ENCODE data around the gene GDPD4.
A peak's percentile ranks its signal among the peaks of the same experiment; 100 is the strongest.

Gene GDPD4

GRCh38 chr11:77204754-77205466 is 96.6 kb downstream of the GDPD4 start:
- DNase-seq, result no peak
- POLR2A ChIA-PET, result no interaction called here
- 96% methylated on average over 9 of the region's 12 CpGs for WGBS (ENCODE audit: insufficient coverage)
- H3K9me3 ChIP-seq (ENCODE audit: control extremely low read depth in 1 of 5, control insufficient read depth in 4 of 5, insufficient read depth in 2 of 5, low read depth in 1 of 5, low read length in 4 of 5), result no peaks in the 10 kb centered on the region
- CTCF ChIA-PET, result interaction anchor here (1.1 to 2.6 kb wide), 3 partner anchors 10 to 343 kb away, joined by 3 to 11 read pairs (median 4); no protein-coding TSS in a partner anchor
- H3K36me3 ChIP-seq (ENCODE audit: control insufficient read depth in 4 of 4, insufficient read depth in 4 of 4, low read length in 3 of 4), result no peaks in the 10 kb centered on the region
- H3K27me3 ChIP-seq (replicated peaks in 2 of 5; ENCODE audit: control insufficient read depth in 4 of 5, insufficient read depth in 5 of 5, low read length in 4 of 5), result peaks cover 0 to 2% (median 0%) of the 10 kb centered on the region in 5 experiments
- no peak overlapping the region for H3K4me3 ChIP-seq (ENCODE audit: control insufficient read depth in 1 of 7, extremely low read depth in 1 of 7, insufficient read depth in 4 of 7, low read depth in 2 of 7, low read length in 6 of 7)
- no peak overlapping the region for H3K27ac ChIP-seq (ENCODE audit: insufficient read depth in 1 of 2, low read depth in 1 of 2, low read length in 2 of 2, poor library complexity in 1 of 2, severe bottlenecking in 2 of 2)
- H3K4me1 ChIP-seq (ENCODE audit: control extremely low read depth in 1 of 4, control insufficient read depth in 4 of 4, insufficient read depth in 4 of 4, low read length in 3 of 4), result peaks cover 0 to 9% (median 3%) of the 10 kb centered on the region in 4 experiments

- no peaks in the 10 kb centered on the region for H3K36me3 ChIP-seq (ENCODE audit: control insufficient read depth in 4 of 4, insufficient read depth in 4 of 4, low read length in 3 of 4)
- H3K27me3 ChIP-seq (replicated peaks in 2 of 5; ENCODE audit: control insufficient read depth in 4 of 5, insufficient read depth in 5 of 5, low read length in 4 of 5), result peaks cover 0 to 2% (median 0%) of the 10 kb centered on the region in 5 experiments
- no peak overlapping the region for H3K27ac ChIP-seq (ENCODE audit: insufficient read depth in 1 of 2, low read depth in 1 of 2, low read length in 2 of 2, poor library complexity in 1 of 2, severe bottlenecking in 2 of 2)
- 96% methylated on average over 18 of the region's 20 CpGs for WGBS (ENCODE audit: insufficient coverage)
- H3K4me3 ChIP-seq (ENCODE audit: control insufficient read depth in 1 of 7, extremely low read depth in 1 of 7, insufficient read depth in 4 of 7, low read depth in 2 of 7, low read length in 6 of 7), result peak overlapping the region in 1 of 7 experiments; percentile 2
- ChIA-PET CTCF (interaction anchor here (0.5 to 2.6 kb wide), 4 partner anchors 17 to 344 kb away, joined by 3 to 11 read pairs (median 4); no protein-coding TSS in a partner anchor), POLR2A (no interaction called here)
- H3K4me1 ChIP-seq (ENCODE audit: control extremely low read depth in 1 of 4, control insufficient read depth in 4 of 4, insufficient read depth in 4 of 4, low read length in 3 of 4), result peaks cover 0 to 11% (median 3%) of the 10 kb centered on the region in 4 experiments
- DNase-seq, result no peak
- H3K9me3 ChIP-seq (ENCODE audit: control extremely low read depth in 1 of 5, control insufficient read depth in 4 of 5, insufficient read depth in 2 of 5, low read depth in 1 of 5, low read length in 4 of 5), result no peaks in the 10 kb centered on the region
Measured at GRCh38 chr11:77203901-77204753, 97.4 kb downstream of the GDPD4 start.

- WGBS (ENCODE audit: insufficient coverage), result 94% methylated on average over 24 of the region's 25 CpGs
- Histone ChIP-seq H3K4me3 (ENCODE audit: control insufficient read depth in 1 of 7, extremely low read depth in 1 of 7, insufficient read depth in 4 of 7, low read depth in 2 of 7, low read length in 6 of 7) (no peak overlapping the region), H3K27me3 (replicated peaks in 2 of 5; ENCODE audit: control insufficient read depth in 4 of 5, insufficient read depth in 5 of 5, low read length in 4 of 5) (peaks cover 0 to 2% (median 0%) of the 10 kb centered on the region in 5 experiments), H3K27ac (ENCODE audit: insufficient read depth in 1 of 2, low read depth in 1 of 2, low read length in 2 of 2, poor library complexity in 1 of 2, severe bottlenecking in 2 of 2) (no peak overlapping the region), H3K9me3 (ENCODE audit: control extremely low read depth in 1 of 5, control insufficient read depth in 4 of 5, insufficient read depth in 2 of 5, low read depth in 1 of 5, low read length in 4 of 5) (no peaks in the 10 kb centered on the region), H3K4me1 (ENCODE audit: control extremely low read depth in 1 of 4, control insufficient read depth in 4 of 4, insufficient read depth in 4 of 4, low read length in 3 of 4) (peaks cover 0 to 11% (median 3%) of the 10 kb centered on the region in 4 experiments), H3K36me3 (ENCODE audit: control insufficient read depth in 4 of 4, insufficient read depth in 4 of 4, low read length in 3 of 4) (no peaks in the 10 kb centered on the region)
- POLR2A ChIA-PET, result no interaction called here
- no peak for DNase-seq
- CTCF ChIA-PET, result interaction anchor here (0.5 to 2.6 kb wide), 5 partner anchors 9 to 345 kb away, joined by 3 to 11 read pairs (median 4); no protein-coding TSS in a partner anchor
Measured at GRCh38 chr11:77202941-77203900, 98.3 kb downstream of the GDPD4 start.

GRCh38 chr11:77201991-77202841 is 99.3 kb downstream of the GDPD4 start:
- Histone ChIP-seq H3K4me3 (ENCODE audit: control insufficient read depth in 1 of 7, extremely low read depth in 1 of 7, insufficient read depth in 4 of 7, low read depth in 2 of 7, low read length in 6 of 7) (no peak overlapping the region), H3K27me3 (replicated peaks in 2 of 5; ENCODE audit: control insufficient read depth in 4 of 5, insufficient read depth in 5 of 5, low read length in 4 of 5) (peaks cover 0 to 2% (median 0%) of the 10 kb centered on the region in 5 experiments), H3K36me3 (ENCODE audit: control insufficient read depth in 4 of 4, insufficient read depth in 4 of 4, low read length in 3 of 4) (no peaks in the 10 kb centered on the region), H3K4me1 (ENCODE audit: control extremely low read depth in 1 of 4, control insufficient read depth in 4 of 4, insufficient read depth in 4 of 4, low read length in 3 of 4) (peaks cover 0 to 11% (median 3%) of the 10 kb centered on the region in 4 experiments), H3K9me3 (ENCODE audit: control extremely low read depth in 1 of 5, control insufficient read depth in 4 of 5, insufficient read depth in 2 of 5, low read depth in 1 of 5, low read length in 4 of 5) (no peaks in the 10 kb centered on the region), H3K27ac (ENCODE audit: insufficient read depth in 1 of 2, low read depth in 1 of 2, low read length in 2 of 2, poor library complexity in 1 of 2, severe bottlenecking in 2 of 2) (no peak overlapping the region)
- DNase-seq, result no peak
- 96% methylated on average over 19 of the region's 23 CpGs for WGBS (ENCODE audit: insufficient coverage)
- POLR2A ChIA-PET, result no interaction called here
- CTCF ChIA-PET, result interaction anchor here (1.0 to 2.6 kb wide), 4 partner anchors 8 to 346 kb away, joined by 3 to 11 read pairs (median 4); no protein-coding TSS in a partner anchor

- Histone ChIP-seq H3K27me3 (replicated peaks in 2 of 5; ENCODE audit: control insufficient read depth in 4 of 5, insufficient read depth in 5 of 5, low read length in 4 of 5) (peaks cover 0 to 2% (median 0%) of the 10 kb centered on the region in 5 experiments), H3K36me3 (ENCODE audit: control insufficient read depth in 4 of 4, insufficient read depth in 4 of 4, low read length in 3 of 4) (no peaks in the 10 kb centered on the region), H3K9me3 (ENCODE audit: control extremely low read depth in 1 of 5, control insufficient read depth in 4 of 5, insufficient read depth in 2 of 5, low read depth in 1 of 5, low read length in 4 of 5) (no peaks in the 10 kb centered on the region), H3K4me1 (ENCODE audit: control extremely low read depth in 1 of 4, control insufficient read depth in 4 of 4, insufficient read depth in 4 of 4, low read length in 3 of 4) (peaks cover 0 to 9% (median 1%) of the 10 kb centered on the region in 4 experiments), H3K4me3 (ENCODE audit: control insufficient read depth in 1 of 7, extremely low read depth in 1 of 7, insufficient read depth in 4 of 7, low read depth in 2 of 7, low read length in 6 of 7) (no peak overlapping the region), H3K27ac (ENCODE audit: insufficient read depth in 1 of 2, low read depth in 1 of 2, low read length in 2 of 2, poor library complexity in 1 of 2, severe bottlenecking in 2 of 2) (no peak overlapping the region)
- ChIA-PET CTCF (interaction anchor here (1.6 to 1.8 kb wide), 2 partner anchors 74 to 347 kb away, joined by 4 read pairs; no protein-coding TSS in a partner anchor), POLR2A (no interaction called here)
- WGBS (ENCODE audit: insufficient coverage), result 96% methylated on average over 8 of the region's 11 CpGs
- DNase-seq, result peak in 1 of 3 donors; percentile 13
Measured at GRCh38 chr11:77201370-77201769, 100.1 kb downstream of the GDPD4 start.

Data from common myeloid progenitor, CD34-positive (primary cell).